GM12878 (cell line): ENCODE results near the gene PDPK1. TPM values are rescaled to one million over a fixed set of nuclear protein-coding genes. Genes with fewer than 3 reads are reported as not detected.
A peak's percentile ranks its signal among the peaks of the same experiment; 100 is the strongest.

Experiments
- BCL11A ChIP-seq: IDR thresholded peaks from 2 replicates; pipeline ENCODE4 v1.6.1; 2011; ENCODE audit warnings: low read depth, low read length
- CHD1 ChIP-seq: IDR thresholded peaks from 2 replicates; pipeline ENCODE4 v1.6.1; 2012; ENCODE audit warnings: low read depth, low read length, improper control_type of control experiment
- IKZF1 ChIP-seq: fragments of 450-650 bp; conservative IDR thresholded peaks from 2 replicates; pipeline ENCODE4 v1.6.1; 2017; ENCODE audit warnings: antibody characterized with exemption, mild to moderate bottlenecking
- MAX ChIP-seq: IDR thresholded peaks from 2 replicates; pipeline ENCODE4 v1.6.1; 2012; ENCODE audit warnings: low read depth, low read length, improper control_type of control experiment
- MXI1 ChIP-seq: fragments of 150-350 bp; IDR thresholded peaks from 2 replicates; pipeline ENCODE4 v1.6.1; 2011; ENCODE audit warnings: low read depth, mild to moderate bottlenecking, inconsistent platforms, low read length, improper control_type of control experiment
- NRF1 ChIP-seq: conservative IDR thresholded peaks from 2 replicates; pipeline ENCODE4 v1.6.1; 2011; ENCODE audit warnings: mild to moderate bottlenecking, low read depth, low read length, improper control_type of control experiment
- RUNX3 ChIP-seq: IDR thresholded peaks from 2 replicates; pipeline ENCODE4 v1.6.1; 2012; ENCODE audit warnings: low read length, inconsistent platforms
- TARDBP ChIP-seq: IDR thresholded peaks from 2 replicates; pipeline ENCODE4 v1.6.1; 2016; ENCODE audit warnings: borderline replicate concordance
- USF2 ChIP-seq: IDR thresholded peaks from 2 replicates; pipeline ENCODE4 v1.6.1; 2011; ENCODE audit warnings: low read depth, low read length, improper control_type of control experiment, borderline replicate concordance
- ZBED1 ChIP-seq: IDR thresholded peaks from 2 replicates; pipeline ENCODE4 v1.6.1; 2016; ENCODE audit warnings: borderline replicate concordance
- ZNF24 ChIP-seq: fragments of 450-650 bp; IDR thresholded peaks from 2 replicates; pipeline ENCODE4 v1.6.1; 2017; ENCODE audit warnings: antibody characterized with exemption, mild to moderate bottlenecking
- ZNF274 ChIP-seq: IDR thresholded peaks from one replicate; pipeline ENCODE4 v1.8.0; 2011; ENCODE audit not compliant: insufficient read length, insufficient read depth
- ZNF622 ChIP-seq: fragments of 450-650 bp; IDR thresholded peaks from 2 replicates; pipeline ENCODE4 v1.6.1; 2017; ENCODE audit warnings: mild to moderate bottlenecking, inconsistent platforms
- polyA plus RNA-seq, 11 experiments: library from polyadenylated mRNA; depleted of rRNA in 4 of 11; unstranded in 6 of 11; stranded (reverse) in 5 of 11; fragments of >200 nt; fragmentation: Nextera tagmentation in 4 of 11; fragmentation: Illumina TruSeq in 1 of 11; extraction: Ambion mirVana in 4 of 11; extraction: Trizol in 1 of 11; gene quantifications; 1 replicate in 1 of 11; 2 replicates in 10 of 11; pipeline versions ENCODE4 v1.2.1 to v1.2.3, GENCODE V29; 2011 to 2016; ENCODE audit warnings: inconsistent platforms in 2 of 11, missing spikeins in 2 of 11, low read depth in 1 of 11
- total RNA-seq, 4 experiments: library from RNA; depleted of rRNA in 3 of 4; stranded (reverse); fragments of >200 nt in 3 of 4; fragmentation: Illumina TruSeq in 1 of 4; extraction: Trizol in 1 of 4; gene quantifications; 2 replicates each; pipeline versions ENCODE4 v1.2.1 to v1.2.3, GENCODE V29; 2013 to 2021
- TF ChIP-seq, protein P1 (sequence below): IDR thresholded peaks from 2 replicates; pipeline ENCODE4 v1.6.1; 2012; ENCODE audit warnings: improper control_type of control experiment, low read depth, low read length; ENCODE audit not compliant: insufficient replicate concordance
- TF ChIP-seq, protein P2 (sequence below): IDR thresholded peaks from 2 replicates; pipeline ENCODE4 v1.6.1; 2012; ENCODE audit warnings: mild to moderate bottlenecking, low read depth, low read length

Gene PDPK1
- total and polyA plus RNA-seq, 10 of the 15 experiments (the other 5 are each of a cell fraction or from before 2014, with no cell fraction given) = 3.9 to 41.3 (median 25.5) TPM

DNA sequence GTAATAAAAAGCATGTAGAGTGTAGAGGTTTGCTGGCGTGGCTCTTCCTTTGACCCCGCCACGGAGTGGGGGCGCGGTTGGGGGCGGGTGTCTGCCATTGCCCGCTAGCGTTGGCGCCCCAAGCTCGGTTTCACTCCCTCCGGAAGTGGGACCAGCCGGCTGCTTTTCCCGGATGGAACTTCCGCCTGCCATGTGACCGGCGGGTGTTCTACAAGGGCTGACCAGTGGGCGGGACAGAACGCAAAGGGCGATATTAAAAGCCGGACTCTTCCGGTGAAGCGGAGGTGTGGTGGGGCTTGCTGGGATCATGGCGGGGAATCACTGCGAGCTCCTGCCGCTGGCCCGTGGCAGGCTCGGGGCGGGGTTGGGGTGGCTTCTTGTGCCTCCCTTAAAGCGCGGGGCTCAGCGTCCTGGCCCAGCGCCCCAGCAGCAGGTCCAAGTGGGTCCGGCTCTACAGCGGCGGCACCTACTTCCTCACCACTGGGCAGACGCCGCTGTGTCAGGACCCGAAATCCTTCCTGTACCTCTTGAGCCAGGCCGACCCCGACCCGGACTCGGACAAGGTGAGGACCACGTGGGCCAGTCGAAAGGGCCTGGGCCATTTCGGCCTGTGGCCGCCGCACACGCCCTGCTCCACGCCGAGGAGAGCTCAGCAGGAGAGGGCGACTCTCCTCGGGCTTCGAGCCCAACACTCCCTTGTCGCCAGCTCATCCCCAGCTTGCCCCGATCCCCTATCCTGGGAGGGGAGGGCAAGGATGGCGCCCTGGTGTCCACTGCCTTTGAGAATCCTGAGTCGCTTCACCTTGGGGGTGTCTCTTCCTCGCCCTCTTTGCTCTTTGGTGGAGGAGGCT, 65.6 kb downstream of the PDPK1 start (continued):
- TF ChIP-seq, protein P1, sequence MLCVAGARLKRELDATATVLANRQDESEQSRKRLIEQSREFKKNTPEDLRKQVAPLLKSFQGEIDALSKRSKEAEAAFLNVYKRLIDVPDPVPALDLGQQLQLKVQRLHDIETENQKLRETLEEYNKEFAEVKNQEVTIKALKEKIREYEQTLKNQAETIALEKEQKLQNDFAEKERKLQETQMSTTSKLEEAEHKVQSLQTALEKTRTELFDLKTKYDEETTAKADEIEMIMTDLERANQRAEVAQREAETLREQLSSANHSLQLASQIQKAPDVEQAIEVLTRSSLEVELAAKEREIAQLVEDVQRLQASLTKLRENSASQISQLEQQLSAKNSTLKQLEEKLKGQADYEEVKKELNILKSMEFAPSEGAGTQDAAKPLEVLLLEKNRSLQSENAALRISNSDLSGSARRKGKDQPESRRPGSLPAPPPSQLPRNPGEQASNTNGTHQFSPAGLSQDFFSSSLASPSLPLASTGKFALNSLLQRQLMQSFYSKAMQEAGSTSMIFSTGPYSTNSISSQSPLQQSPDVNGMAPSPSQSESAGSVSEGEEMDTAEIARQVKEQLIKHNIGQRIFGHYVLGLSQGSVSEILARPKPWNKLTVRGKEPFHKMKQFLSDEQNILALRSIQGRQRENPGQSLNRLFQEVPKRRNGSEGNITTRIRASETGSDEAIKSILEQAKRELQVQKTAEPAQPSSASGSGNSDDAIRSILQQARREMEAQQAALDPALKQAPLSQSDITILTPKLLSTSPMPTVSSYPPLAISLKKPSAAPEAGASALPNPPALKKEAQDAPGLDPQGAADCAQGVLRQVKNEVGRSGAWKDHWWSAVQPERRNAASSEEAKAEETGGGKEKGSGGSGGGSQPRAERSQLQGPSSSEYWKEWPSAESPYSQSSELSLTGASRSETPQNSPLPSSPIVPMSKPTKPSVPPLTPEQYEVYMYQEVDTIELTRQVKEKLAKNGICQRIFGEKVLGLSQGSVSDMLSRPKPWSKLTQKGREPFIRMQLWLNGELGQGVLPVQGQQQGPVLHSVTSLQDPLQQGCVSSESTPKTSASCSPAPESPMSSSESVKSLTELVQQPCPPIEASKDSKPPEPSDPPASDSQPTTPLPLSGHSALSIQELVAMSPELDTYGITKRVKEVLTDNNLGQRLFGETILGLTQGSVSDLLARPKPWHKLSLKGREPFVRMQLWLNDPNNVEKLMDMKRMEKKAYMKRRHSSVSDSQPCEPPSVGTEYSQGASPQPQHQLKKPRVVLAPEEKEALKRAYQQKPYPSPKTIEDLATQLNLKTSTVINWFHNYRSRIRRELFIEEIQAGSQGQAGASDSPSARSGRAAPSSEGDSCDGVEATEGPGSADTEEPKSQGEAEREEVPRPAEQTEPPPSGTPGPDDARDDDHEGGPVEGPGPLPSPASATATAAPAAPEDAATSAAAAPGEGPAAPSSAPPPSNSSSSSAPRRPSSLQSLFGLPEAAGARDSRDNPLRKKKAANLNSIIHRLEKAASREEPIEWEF = peak; percentile 52
- TF ChIP-seq TARDBP (peak; percentile 86; the same call in 1 of the 2 replicates), BCL11A (peak; percentile 22; the same call in 1 of the 2 replicates), IKZF1 (peak; percentile 94), CHD1 (no peak), ZNF622 (no peak), ZNF274 (no peak), RUNX3 (peak; percentile 86), USF2 (peak; percentile 91), ZBED1 (peak; percentile 86; the same call in 1 of the 2 replicates), ZNF24 (peak; percentile 78), NRF1 (no peak; the same call in 1 of the 2 replicates), MAX (peak; percentile 90; the same call in 1 of the 2 replicates), MXI1 (peak; percentile 95)
- TF ChIP-seq, protein P2, sequence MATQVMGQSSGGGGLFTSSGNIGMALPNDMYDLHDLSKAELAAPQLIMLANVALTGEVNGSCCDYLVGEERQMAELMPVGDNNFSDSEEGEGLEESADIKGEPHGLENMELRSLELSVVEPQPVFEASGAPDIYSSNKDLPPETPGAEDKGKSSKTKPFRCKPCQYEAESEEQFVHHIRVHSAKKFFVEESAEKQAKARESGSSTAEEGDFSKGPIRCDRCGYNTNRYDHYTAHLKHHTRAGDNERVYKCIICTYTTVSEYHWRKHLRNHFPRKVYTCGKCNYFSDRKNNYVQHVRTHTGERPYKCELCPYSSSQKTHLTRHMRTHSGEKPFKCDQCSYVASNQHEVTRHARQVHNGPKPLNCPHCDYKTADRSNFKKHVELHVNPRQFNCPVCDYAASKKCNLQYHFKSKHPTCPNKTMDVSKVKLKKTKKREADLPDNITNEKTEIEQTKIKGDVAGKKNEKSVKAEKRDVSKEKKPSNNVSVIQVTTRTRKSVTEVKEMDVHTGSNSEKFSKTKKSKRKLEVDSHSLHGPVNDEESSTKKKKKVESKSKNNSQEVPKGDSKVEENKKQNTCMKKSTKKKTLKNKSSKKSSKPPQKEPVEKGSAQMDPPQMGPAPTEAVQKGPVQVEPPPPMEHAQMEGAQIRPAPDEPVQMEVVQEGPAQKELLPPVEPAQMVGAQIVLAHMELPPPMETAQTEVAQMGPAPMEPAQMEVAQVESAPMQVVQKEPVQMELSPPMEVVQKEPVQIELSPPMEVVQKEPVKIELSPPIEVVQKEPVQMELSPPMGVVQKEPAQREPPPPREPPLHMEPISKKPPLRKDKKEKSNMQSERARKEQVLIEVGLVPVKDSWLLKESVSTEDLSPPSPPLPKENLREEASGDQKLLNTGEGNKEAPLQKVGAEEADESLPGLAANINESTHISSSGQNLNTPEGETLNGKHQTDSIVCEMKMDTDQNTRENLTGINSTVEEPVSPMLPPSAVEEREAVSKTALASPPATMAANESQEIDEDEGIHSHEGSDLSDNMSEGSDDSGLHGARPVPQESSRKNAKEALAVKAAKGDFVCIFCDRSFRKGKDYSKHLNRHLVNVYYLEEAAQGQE = 0 out of 2 replicates have a peak, but pooled peaks have one; percentile 19
